GM12865 (cell line): Measurements from ENCODE around the gene PLBD2.

Experiments used
- DNase-seq: peaks from one replicate; pipeline ENCODE4 v3.0.0; 2010; ENCODE audit warnings: low read depth
- H3K4me3 ChIP-seq: 2 replicates; pipeline ENCODE4 v1.5.1; 2011; ENCODE audit warnings: mild to moderate bottlenecking, low read depth, low read length, control low read depth
- TF ChIP-seq, protein P1 (sequence below): IDR thresholded peaks from 2 replicates; pipeline ENCODE4 v1.5.1; 2011; ENCODE audit warnings: low read length, control low read depth, low read depth, inconsistent platforms; ENCODE audit not compliant: insufficient read depth; ENCODE audit errors: missing control alignments

Gene PLBD2

DNA sequence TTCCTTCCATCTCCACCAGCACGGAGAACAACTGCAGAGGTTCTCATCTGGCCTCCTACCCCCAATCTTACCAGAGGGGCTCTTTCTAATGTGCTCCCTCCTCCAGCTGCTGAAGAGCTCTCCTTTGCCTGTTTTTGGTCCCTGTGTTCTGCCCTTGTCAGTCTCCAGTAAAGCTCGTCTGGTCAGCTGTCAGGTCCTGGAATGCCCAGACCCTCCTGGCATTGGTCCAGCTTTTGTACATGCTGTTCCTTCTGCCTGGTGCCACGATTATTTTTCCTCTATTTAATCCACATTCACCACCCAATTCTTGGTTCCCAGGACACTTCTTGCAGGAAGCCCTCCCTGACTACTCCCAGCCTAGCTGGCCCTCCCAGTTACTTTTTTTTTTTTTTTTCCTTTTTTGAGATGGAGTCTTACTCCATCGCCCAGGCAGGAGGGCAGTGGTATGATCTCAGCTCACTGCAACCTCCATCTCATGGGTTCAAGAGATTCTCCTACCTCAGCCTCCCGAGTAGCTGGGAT is 30.0 kb upstream of the PLBD2 start:
- no peak for DNase-seq
- TF ChIP-seq, protein P1, sequence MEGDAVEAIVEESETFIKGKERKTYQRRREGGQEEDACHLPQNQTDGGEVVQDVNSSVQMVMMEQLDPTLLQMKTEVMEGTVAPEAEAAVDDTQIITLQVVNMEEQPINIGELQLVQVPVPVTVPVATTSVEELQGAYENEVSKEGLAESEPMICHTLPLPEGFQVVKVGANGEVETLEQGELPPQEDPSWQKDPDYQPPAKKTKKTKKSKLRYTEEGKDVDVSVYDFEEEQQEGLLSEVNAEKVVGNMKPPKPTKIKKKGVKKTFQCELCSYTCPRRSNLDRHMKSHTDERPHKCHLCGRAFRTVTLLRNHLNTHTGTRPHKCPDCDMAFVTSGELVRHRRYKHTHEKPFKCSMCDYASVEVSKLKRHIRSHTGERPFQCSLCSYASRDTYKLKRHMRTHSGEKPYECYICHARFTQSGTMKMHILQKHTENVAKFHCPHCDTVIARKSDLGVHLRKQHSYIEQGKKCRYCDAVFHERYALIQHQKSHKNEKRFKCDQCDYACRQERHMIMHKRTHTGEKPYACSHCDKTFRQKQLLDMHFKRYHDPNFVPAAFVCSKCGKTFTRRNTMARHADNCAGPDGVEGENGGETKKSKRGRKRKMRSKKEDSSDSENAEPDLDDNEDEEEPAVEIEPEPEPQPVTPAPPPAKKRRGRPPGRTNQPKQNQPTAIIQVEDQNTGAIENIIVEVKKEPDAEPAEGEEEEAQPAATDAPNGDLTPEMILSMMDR = no peak
- no peak overlapping the region for H3K4me3 ChIP-seq

DNA sequence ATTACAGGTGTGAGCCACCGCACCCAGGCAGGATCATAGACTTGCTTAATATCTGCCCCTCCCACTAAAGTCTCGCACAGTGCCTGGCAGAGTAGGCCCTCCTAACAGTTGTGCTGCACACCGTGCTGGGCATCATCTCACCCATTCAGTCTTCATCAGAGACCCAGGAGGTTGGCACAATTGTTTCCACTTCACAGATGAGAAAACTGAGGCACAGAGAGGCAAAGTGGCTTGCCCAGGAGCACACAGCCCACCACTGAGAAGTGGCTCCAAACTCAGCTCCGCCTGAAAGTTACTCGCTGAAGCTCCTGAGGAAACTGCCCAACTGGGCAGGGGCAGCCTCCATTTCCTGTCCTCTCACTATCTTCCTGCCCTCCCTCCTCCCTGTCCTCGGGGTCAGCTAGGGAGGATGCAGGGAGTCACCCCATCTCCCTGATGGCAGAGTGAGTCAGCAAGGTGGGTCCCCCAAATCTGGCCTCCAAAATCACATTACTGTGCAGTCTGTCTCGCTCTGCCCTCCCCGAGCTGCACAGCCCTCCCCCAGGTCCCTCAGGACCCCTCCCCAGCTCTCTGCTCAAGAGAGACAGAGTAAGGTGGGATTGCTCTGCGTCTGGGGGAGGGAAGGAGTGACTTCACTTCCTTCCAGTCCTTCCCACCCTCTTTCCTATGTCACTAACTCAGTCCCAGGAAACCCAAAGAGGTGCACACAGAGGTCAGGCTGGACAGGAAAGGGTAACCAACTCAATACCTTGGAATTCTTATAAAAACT is 29.2 kb upstream of the PLBD2 start:
- H3K4me3 ChIP-seq = no peak overlapping the region
- TF ChIP-seq, protein P1 = no peak
- no peak for DNase-seq

DNA sequence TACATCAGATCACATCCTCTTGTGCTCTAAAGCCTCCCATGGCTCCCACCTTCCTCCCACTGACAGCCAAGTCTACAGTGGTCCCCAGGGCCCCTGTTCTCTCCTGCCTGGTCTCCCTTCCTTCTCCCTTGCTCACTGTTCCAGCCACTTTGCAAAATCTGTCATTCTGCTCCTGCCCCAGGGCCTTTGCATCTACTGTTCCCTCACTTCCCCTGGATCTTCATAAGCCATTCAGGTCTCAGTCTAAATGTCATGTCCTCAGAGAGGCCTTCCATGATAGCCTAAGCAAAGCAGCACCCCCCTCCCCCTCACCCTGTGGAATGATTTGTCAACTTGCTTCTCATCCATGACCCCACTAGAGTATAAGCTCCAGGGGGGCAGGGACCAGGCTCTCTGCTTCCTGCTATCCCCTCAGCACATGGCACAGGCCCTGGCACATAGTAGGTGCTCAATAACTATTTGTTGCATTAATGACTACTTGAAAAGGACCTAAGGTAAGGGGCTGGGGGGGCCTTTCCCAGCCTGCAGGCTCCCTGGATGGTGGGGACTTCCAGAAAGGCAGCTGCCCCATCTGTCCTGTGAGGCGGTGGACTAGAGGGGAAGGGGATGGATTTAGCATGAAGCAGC is 28.5 kb upstream of the PLBD2 start:
- TF ChIP-seq, protein P1 = no peak
- H3K4me3 ChIP-seq = no peak overlapping the region
- no peak for DNase-seq

DNA sequence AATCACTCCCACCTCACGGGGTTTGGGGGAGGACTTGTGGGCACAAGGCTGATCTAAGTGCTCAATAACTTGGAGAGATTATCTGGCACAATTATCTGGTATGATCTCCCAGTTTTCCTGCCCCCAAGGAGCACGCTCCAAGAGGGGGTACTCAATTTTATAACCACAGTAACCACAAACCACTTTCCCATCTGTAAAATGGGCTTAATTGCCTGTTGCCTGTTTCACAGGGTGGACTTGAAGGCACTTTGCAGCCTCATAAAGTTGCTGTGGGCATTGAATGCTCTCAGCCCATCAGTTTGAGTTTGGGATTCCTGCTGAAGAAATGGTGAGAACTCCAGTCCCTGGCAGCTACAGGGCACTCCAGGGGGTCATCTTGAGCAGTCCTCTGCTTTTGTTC is 27.9 kb upstream of the PLBD2 start:
- TF ChIP-seq, protein P1 = no peak
- no peak overlapping the region for H3K4me3 ChIP-seq
- DNase-seq = no peak

DNA sequence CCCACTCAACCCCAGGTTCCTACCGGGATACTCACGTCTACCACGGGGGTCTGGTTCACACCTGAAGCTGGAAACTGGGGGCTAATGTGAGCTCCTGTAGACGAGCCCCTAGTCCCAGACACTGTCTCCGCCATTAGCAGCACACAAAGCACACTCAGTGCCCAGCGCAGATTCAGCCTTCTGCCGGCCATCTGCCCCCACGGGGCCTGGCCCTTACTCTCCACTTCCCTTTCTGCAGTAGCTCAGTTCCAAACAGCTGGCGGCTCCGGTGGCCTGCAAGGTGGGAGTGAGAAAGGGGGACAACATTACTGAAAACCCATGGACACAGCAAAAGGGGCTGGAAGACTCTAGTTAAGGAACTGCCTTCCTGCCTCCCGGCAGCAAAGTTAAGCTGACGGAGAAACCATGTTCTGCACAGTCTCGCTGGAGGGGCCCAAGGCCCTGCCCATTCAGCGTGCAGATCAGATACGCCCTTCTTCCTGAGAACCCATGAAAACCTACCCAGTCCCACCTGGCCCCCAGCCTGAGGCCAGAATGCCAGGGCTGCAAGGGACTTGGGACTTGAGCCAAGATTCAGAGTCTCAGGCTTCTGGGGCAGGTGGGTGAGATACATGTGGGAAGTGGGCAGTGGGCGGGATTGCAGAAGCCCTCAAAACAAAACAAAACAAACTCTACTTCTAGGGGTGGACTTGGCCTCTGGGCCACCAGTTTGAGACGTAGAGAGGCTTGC is 25.5 kb upstream of the PLBD2 start:
- no peak overlapping the region for H3K4me3 ChIP-seq
- TF ChIP-seq, protein P1 = no peak
- no peak for DNase-seq

DNA sequence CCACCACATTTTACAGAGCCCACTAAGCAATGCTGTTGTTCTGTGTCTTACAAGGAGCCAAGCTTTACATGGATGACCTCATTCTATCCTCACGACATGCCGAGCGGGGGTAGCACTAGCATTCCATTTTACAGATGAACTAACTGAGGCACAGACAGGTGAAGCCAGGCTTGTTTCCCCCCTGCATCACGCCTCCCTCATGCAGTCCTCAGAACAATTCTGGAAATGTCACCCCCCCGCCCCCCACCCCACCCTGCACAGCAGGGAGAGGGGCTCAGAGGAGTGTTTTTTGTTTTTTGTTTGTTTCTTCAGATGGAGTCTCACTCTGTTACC is 25.0 kb upstream of the PLBD2 start:
- TF ChIP-seq, protein P1 = no peak
- H3K4me3 ChIP-seq = no peak overlapping the region

More for the DNA sequence above, 25.0 kb upstream of the PLBD2 start:
- DNase-seq = no peak
